ENCODE results near the gene BPIFB1.

DNA sequence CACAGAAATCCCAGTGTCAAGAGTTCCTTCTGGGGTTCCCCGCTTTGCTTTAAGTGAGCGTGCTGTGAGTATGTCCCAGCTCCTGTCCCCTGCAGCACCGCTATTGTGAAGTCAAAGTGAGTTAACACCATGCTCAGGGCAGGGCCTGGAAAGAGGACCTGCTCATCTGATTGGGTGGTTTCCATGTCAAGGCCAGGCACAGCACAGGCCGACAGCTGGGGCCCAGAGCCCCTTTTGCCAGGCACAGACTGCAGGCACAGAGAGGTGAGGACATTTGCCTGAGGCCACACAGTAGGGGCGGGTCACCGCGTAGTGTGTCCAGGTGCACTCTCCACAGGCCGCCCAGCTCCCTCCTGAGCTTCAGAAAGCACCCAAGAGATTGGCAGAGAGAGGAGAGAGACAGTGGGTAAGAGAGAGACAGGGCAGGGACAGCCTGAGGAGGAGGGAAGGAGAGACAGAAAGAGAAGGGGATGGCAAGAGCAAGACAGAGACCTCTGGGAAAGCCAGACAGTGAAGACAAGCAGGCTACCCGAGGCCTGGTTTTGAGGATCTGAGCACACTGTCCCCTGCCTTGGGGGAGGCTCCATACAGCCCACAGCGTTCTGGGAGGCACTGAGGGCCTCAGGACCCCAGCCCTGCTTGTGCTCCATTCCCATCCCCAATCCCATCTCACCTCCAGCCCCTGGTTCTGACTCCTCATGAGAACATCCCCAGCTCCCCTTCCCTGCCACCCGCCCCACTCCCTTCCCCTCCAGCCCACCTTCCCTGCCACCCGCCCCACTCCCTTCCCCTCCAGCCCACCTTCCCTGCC, 6.5 kb upstream of the BPIFB1 start:
- TF ChIP-seq CTCF (IDR thresholded peaks at IDR 0.05) (no peak), POLR2A (IDR thresholded peaks at IDR 0.05) (no peak)

Data from sigmoid colon (tissue), 3 donors.